Jurkat, Clone E6-1 (cell line): ENCODE data around the gene LSM5.
A peak's percentile ranks its signal among the peaks of the same experiment; 100 is the strongest.
"Not testable (repeated sequence)": the region's sequence is repeated elsewhere in the genome, so short reads cannot be mapped to it uniquely, and the experiment has no call there.

ENCODE experiments used
- DNase-seq: peaks from one replicate; pipeline ENCODE4 v3.0.0-alpha.2; 2011; ENCODE audit warnings: low read depth, low spot score
- H3K4me3 ChIP-seq: 2 replicates; pipeline ENCODE4 v1.5.1; 2011; ENCODE audit warnings: mild to moderate bottlenecking, low read length, control low read depth, moderate library complexity

LSM5 gene

DNA sequence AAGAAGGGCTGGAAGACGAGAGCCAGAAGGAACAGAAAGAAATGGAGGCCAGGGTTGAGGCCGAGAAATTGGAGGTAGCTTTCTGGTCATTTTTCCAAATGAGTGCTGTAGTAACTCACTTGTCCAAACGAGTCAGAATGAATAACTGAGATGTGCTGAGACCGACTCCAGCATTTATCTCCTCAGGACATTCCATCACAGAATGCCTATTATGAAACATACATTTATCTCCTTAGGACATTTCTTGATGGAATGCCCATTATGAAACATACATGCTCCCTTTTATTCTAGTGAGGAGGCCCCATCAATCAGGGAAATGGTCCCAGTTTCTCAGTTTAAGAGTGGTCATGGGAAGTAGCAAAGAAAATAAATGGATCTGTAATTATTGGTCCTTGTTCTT is 21.6 kb upstream of the LSM5 start:
- H3K4me3 ChIP-seq, result no peak overlapping the region
- DNase-seq, result no peak

DNA sequence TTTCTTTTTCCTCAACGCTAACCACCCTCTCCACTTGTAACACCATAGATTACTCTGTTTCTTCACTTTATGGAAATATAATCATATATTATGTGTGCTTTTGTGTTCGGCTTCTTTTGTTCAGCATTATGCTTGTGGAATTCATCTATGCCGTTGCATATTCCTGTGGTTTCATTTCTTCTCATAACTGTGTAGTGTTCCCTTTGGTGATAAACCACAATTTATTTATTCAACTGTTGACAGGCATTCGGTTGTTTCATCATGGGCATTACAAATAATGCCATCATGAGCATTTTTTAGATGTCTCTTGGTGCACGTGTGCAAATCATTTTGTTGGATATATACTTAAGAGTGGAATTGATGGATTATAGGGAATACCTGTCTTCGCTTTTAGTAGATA is 17.2 kb upstream of the LSM5 start:
- H3K4me3 ChIP-seq, result no peak overlapping the region
- no peak for DNase-seq

DNA sequence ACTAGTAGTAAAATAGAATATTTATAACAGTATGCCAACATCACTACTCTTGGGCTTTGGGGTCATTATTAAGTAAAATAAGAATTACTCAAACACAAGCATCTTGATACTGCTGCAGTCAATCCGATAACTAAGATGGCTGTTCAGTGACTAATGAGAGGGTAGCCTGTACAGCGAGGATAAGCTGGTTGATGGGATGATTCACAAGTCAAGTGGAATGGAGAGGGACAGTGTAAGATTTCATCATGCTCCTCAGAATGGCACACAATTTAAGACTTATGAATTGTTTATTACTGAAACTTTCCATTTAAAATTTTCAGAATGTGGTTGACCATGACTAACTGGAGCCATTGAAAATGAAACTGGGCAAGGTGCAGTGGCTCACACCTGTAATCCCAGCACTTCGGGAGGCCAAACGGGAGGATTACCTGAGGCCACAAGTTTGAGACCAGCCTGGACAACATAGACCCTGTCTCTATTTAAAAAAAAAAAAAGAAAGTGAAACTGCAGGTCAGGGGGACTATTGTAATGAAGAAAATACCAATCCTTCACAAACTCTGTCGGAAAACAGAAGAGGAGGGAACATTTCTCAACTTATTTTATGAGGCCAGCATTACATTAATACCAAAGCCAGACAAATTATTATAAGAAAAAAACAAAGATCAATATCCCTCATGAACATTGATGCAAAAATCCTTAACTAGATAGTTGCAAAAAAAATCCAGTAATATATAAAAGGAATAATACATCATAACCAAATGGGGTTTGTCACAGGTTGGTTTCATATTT is 16.3 kb upstream of the LSM5 start:
- DNase-seq, result no peak
- no peak overlapping the region for H3K4me3 ChIP-seq

DNA sequence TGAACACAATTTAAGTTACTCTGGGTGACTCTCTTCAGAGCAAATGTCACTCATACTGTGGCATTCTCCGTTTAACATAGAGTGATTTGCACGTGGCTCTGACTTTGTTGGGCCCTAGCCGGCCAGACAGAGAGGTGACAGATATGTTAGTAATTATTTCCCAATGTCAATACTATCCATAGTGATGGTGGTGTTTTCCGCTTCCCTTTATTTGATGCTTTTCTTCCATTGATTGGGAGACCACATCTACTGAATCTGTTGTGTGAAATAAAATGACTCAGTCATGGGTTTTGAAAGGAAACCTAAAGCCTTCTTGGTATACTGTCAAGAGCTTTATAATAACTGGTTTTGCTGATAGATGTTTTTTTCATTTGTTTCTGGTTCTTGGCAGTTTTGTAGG is 12.5 kb upstream of the LSM5 start:
- no peak for DNase-seq
- H3K4me3 ChIP-seq, result no peak overlapping the region

DNA sequence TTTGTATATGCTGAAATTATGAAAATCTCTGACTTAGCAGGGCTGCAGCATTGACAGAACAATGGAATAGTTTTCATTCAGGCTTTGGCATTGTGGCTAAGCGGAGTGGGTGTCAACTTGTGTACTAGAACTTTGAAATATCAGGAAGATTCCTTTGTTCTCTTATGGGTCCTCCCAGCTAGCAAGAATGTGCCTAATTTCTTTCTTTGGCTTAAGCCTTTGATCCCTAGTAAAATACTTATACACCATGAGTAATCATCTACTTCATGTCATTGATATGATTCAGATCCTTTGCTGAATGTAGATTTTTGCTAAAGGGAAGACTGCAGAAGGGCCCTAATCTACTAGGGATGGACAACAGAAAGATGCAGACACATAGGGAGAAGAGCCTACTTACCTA is 11.3 kb upstream of the LSM5 start:
- H3K4me3 ChIP-seq, result no peak overlapping the region
- no peak for DNase-seq

DNA sequence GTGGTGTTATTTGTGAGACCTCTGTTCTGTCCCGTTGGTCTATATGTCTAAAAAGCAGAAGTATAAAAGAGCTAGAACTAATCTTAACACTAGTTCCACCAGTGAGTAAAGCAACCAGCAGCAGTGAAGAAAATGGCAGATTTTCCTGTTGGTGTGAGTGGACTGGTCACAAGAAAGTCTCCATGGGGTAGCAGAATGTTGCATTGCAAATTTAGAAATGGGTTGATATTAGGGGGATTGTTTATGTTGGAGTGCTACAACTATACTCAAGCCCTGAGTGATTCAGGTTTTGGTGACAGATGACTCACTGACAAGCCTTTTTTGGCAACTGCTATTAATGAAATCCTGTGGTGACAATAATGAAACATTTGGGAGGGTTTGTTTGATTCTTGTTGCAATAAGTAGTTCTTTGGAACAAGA is 10.8 kb upstream of the LSM5 start:
- DNase-seq, result no peak
- no peak overlapping the region for H3K4me3 ChIP-seq

DNA sequence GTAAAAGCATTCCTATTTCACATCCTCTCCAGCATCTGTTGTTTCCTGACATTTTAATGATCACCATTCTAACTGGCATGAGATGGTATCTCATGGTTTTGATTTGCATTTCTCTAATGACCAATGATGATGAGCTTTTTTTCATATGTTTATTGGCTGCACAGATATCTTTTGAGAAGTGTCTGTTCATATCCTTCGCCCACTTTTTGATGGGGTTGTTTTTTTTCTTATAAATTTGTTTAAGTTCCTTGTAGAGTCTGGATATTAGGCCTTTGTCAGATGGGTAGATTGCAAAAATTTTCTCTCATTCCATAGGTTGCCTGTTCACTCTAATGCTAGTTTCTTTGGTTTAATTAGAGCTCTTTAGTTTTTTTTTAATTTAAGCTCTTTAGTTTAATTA is 10.0 kb upstream of the LSM5 start:
- DNase-seq, H3K4me3 ChIP-seq: not testable (repeated sequence)

DNA sequence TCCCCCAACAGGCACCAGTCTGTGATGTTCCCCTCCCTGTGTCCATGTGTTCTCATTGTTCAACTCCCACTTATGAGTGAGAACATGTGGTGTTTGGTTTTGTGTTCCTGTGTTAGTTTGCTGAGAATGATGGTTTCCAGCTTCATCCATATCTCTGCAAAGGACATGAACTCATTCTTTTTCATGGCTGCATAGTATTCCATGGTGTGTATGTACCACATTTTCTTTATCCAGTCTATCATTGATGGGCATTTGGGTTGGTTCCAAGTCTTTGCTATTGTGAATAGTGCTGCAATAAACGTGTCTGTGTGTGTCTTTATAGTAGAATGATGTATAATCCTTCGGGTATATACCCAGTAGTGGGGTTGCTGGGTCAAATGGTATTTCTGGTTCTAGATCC is 9.6 kb upstream of the LSM5 start:
- H3K4me3 ChIP-seq, DNase-seq: not testable (repeated sequence)

DNA sequence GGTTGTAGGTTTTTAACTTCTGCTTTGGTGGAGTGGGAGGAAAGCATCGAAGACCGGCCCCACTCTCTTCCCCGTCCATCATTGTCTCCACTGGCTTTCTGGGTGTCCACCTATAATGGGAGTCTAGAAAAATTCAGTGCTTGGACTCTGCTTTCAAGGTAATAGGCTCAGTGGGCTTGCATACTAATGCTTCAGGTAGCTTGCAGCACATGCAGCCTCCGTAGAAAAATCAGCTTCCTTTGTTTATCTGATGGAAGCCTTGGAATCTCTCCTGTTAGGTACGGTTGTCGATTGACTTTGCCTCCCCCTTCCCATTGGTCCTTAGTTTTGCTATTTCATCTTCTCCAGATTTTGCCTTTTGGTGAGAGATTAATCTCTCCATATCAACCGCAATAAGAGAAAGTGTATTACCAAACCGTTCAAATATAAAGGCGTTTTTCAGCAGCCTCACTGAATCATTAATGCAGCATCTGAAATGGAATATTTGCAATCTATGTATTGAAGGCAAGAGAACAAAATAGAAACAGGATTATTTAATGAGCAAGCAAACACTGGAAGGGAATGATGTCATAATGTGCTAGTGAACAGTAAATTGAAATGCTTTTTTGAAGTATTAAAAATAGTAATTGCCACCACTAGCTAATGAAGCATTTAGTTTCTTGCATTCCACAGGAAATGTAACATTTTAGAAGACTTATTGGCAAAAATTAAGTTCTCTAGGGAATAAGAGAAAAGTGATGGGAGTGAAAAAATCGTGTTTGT is 6.1 kb upstream of the LSM5 start:
- DNase-seq, result peak; percentile 18

DNA sequence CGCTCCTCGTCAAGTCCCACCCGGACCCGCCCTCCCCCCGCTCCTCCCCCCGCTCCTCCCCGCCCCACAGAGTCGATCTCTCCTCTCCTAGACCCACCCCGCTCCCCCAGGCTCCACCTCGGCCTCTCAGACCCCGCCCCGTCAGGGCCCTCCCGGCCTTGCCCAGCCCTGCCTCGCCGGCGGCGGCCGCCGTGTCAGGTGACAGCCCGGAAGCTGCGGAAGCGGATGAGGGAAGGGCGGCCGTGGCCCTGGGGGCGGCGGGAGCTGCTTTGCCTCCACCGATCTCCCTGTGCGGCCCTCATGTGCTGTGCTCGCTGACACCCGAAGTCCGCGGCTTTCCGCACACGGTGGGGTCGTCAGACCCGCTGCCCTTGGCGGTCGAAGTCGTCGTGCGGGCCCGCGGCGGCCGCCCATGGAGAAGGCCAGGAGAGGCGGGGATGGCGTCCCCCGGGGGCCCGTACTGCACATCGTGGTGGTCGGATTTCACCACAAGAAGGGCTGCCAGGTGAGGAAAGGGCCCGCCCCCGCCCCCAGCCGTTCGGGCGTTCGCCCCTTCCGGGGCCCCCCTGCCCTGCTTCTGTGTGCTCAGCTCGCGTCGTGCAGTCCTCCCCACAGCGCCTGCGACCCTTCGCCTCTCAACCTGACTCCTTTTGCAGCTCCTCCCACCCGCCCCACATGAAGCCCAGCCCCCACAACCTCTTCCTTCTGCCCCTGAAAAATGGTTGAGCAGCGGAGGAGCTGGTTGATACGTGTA is 5.3 kb upstream of the LSM5 start, which contains the start of gene AVL9:
AVL9 (plus strand) TSS at position 192 of the 754 bp plus-strand sequence; CDS start at position 413, 221 bp downstream.
- peak; percentile 94 for DNase-seq
- peak within 1 kb of the TSS; percentile 84 for H3K4me3 ChIP-seq

More for the DNA sequence above, 6.1 kb upstream of the LSM5 start:
- H3K4me3 ChIP-seq, result peak overlapping the region; percentile 75

DNA sequence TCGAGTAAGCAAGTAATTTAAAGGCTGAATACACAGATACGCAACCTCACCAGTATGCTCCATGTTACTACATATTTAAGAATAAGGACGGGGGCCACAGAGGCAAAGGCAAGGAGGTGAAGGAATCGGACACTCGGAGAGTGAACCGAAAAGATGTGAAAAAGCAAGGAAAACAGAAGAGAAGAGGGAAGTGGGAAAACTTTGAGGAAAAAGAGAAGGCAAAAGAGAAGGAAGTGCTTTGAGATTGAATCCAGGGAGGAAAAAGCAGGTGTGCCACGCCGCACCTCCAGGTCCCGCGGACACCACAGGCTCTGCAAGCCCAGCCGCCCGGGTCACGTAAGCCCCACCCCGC is 4.7 kb upstream of the LSM5 start:
- no peak for DNase-seq

DNA sequence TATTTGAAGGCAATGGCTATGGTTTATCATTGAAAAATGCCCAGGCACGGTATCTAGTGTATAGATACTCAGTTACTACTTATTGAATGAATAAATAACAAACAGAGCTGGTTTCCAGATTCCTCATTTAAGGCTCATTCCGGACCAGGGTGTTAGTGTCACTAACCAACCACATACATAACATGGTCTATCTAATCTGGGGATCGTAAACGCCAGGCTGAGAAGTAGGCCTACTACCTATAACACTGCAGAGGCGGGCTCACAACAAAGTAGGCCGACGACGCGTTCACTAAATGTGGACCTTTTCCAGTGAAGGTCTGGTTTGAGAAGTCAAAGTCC is 423 bp downstream of the LSM5 start:
- H3K4me3 ChIP-seq, result peak overlapping the region; percentile 84
- DNase-seq, result no peak

More for the DNA sequence above, 4.7 kb upstream of the LSM5 start:
- H3K4me3 ChIP-seq, result peak overlapping the region; percentile 84

DNA sequence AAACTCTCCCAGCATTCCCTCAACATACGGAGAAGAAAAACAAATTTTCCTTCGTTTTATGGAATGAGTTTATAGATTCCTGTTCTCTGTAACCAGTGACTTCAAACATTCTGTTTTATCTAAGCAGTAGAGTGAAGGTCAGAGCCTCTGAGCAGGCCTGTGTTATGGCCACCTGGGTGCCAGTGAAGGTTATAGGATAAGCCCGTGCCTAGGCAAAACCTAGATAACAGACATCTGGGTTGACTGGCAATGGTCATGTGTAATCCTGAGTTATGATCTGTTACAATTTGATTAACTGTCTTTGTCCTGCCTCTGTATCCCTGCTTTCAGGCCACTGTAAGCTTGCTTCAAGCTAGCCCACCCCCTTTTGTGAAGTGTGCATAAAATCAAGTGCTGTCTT is 8.3 kb downstream of the LSM5 start:
- no peak for DNase-seq
- no peak overlapping the region for H3K4me3 ChIP-seq

DNA sequence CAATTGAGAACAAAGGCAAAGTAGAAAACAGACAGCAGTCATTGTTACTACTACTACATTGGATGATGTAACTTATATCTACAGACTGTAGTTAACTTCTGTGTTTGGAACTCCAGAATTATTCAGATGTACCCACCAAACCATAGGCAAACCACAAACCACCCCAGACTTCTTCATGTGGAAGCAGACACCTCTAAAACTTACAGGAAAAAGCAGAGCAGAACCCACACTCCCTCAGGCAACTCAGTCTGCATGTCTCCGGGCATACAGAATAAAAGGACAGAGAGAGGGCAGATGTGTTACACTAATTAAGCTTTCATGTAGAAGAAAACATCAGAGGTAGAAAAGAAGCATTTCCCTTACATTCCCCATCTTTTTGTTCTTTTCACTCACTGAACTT is 9.0 kb downstream of the LSM5 start:
- H3K4me3 ChIP-seq, result no peak overlapping the region
- DNase-seq, result peak; percentile 83

DNA sequence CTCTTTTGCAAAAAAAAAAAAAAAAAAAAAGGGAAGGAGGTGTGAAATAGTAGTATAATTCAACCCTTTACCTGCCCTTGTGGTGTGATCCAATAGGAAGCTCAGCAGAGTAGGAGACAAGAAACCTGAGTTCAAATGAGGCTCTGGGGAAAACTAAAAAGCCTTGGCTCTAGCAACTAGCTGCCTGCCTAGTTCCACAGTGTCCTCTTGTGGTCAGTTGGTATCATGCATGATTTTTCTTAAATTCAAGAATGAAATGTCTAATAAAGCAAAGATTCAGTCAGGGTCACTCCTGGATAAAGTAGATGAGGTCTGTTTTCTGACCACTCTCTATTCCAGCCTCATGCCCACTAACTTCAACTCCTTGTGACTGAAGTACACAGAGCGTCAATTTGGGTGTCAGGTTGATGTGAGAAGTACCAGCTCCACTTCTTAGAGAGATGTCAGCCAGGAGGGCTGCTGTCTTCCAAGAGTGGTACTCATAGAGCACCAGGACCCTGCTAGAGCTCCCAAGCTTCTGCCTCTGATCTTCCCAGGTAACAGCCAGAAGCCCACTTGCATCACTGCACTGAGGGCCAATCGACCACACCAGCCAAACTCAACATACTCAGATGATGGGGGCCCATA is 10.5 kb downstream of the LSM5 start:
- peak; percentile 49 for DNase-seq
- no peak overlapping the region for H3K4me3 ChIP-seq

DNA sequence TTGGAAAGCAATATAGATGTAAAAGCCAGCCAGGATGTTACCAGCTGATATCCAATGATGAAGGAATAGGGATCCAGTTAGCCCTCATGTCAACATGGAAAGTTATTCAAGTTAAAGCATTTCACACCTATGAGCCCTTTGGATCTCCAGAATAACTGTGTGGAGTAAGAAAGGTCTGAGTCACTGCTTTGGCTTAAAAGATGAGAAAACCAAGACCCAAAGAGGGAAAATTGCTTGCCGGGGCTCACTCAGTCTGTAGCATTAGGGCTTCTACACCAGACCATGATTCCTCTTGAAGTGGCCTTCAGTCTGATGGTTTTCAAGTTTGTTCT is 12.6 kb downstream of the LSM5 start:
- no peak for DNase-seq
- no peak overlapping the region for H3K4me3 ChIP-seq

DNA sequence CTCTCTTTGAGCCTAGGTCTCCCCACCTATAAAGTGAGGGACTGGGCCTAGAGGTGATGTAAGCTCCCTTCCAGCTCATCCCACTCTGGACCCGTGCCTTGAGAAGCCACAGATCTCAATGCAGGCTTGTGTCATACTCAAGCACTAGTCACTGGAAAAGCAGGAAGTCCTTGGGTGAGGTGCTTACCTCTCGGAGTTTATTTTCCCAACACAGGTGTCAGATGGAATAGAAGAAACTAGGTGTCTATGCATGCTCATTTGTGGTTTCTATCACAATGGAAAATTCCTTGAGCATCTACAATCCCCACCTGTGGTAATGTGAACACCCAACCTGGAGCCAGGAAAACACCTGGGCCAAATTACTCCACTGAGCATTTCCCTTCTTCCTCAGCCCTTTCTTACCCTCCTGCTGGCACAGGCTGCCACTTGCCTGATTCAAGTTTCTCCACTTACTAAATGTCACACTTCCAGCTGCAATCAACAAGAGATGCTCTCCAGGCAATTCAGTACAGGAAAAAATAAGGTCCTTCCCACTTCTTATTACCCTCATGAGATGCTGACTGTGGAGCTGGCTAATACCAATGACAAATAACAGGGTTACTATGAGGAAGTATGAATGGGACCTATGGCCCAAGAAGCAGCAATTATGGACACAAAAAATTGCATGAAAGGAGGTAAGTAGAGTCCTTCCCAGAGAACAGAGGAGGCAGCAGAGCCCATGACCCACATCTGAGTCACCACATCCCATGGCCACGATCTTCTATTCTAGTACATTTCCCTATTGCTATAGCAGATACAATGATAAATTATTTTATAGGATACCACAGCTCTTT is 13.1 kb downstream of the LSM5 start:
- no peak overlapping the region for H3K4me3 ChIP-seq

DNA sequence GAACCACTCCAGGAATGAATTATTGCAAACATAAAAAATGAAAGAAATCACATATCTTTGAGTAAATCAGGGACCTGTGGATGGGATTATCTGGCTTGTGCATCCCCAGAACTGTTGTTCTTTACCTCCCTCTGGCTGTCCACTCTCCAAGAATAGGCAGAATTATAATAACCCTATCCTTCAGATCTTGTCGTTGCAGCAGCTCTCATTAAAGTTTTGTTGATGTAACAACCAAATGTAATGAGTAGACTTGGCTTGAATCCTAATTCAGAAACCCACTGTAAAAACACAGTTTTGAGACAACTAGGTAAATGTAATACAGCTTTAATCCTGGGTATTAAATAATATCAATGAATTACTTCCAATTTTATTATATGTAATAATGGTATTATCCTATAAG is 16.2 kb downstream of the LSM5 start:
- DNase-seq, result no peak
- no peak overlapping the region for H3K4me3 ChIP-seq

More for the DNA sequence above, 13.1 kb downstream of the LSM5 start:
- no peak for DNase-seq

DNA sequence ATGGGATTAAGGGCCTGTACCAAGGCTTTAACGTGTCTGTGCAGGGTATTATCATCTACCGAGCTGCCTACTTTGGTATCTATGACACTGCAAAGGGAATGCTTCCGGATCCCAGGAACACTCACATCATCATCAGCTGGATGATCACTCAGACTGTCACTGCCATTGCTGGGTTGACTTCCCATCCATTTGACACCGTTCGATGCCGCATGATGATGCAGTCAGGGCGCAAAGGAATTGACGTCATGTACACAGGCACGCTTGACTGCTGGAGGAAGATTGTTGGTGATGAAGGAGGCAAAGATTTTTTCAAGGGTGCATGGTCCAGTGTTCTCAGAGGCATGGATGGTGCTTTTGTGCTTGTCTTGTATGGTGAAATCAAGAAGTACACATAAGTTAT is 18.2 kb downstream of the LSM5 start:
- no peak for DNase-seq
- H3K4me3 ChIP-seq, result no peak overlapping the region
